KBM-7 (cell line): ENCODE results near the gene CDK16.

Source experiments
- DNase-seq: peaks from one replicate; pipeline ENCODE4 v3.0.0-alpha.2; 2015
- in situ Hi-C: fragments of 300-500 bp; cut with MboI; formaldehyde crosslinking; loops from 2 replicates; pipeline ENCODE4 v1.14.3; 2020; ENCODE audit warnings: low sequenced_read_pairs, low pct_unique_long_range_greater_than_20kb, mixed read lengths

The CDK16 gene

GRCh38 chrX:47182106-47182700, 36.3 kb upstream of the CDK16 start:
- in situ Hi-C loops, result no loop called here
- DNase-seq, result no peak

DNA sequence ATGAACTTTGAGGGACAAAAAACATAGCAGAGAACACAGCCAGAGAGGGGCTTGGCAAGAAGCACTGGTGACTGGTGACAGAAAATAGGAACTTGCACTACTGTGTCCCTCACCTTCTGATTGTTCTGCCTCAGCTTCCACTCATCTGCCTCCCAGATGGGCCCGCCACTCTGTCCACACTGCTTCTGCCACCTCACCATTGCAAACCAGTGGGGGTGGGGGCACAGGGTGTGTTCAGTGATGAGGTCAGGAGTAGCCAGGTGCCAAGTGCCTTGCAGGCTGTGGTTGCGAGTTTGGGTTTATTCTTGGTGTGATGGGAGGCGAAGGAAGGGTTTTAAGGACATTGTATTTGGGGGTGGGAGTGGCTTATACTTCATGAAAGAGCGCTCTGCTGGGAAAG, 34.0 kb upstream of the CDK16 start:
- in situ Hi-C loops, result no loop called here
- no peak for DNase-seq

GRCh38 chrX:47185241-47185640, 33.2 kb upstream of the CDK16 start:
- in situ Hi-C loops, result no loop called here
- no peak for DNase-seq

DNA sequence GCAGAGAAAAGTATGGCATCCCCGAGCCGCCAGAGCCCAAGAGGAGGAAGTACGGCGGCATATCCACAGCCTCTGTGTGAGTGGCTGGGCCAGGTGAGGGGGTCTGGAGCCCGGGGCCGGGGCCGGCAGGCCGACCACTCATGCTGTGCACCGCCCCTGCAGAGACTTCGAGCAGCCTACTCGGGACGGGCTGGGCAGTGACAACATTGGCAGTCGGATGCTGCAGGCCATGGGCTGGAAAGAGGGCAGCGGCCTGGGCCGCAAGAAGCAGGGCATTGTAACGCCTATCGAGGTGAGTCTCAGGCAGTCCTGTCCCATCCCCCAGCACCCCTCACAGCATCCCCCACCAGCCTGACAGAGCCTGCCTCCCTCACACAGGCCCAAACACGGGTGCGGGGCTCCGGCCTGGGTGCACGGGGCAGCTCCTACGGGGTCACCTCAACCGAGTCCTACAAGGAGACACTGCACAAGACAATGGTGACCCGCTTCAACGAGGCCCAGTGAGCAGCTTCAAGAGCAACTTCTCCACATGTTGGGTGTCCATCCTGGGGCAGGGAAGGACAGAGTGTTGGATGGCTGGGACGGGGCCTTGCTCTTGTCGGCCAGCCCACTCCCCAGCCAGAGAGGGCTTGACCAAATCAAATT, 32.3 kb upstream of the CDK16 start:
- in situ Hi-C loops, result no loop called here
- no peak for DNase-seq

DNA sequence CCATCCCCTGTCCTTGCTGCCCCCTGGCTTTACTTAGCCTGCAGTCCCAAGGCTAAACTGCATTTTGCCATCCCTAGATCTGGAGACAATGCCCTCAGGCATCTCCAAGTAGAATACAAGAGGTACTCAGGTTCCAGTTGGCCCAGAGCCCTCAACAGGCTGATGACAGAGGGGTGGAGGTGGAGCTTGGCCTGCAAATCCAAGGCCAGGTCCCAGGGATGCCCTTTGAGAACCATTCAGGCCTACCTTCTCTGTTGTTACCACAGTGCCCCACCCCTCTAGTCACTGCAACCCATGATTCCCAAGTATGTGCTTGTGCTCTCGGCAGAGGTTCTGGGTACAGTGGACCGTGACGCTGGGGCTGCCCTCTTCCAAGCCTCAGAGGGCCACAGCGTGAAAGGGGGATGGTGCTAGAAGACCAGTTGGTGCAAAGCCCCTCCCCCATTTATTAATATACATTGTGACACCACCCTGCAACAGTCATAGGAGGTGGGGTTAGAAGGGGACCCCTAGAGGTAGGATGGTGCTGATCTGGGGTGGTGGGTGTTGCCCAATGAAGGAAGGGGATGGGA, 31.3 kb upstream of the CDK16 start:
- in situ Hi-C loops, result no loop called here
- no peak for DNase-seq

- in situ Hi-C loops, result no loop called here
- DNase-seq, result no peak
Observed at GRCh38 chrX:47189906-47190305, 28.6 kb upstream of the CDK16 start.

DNA sequence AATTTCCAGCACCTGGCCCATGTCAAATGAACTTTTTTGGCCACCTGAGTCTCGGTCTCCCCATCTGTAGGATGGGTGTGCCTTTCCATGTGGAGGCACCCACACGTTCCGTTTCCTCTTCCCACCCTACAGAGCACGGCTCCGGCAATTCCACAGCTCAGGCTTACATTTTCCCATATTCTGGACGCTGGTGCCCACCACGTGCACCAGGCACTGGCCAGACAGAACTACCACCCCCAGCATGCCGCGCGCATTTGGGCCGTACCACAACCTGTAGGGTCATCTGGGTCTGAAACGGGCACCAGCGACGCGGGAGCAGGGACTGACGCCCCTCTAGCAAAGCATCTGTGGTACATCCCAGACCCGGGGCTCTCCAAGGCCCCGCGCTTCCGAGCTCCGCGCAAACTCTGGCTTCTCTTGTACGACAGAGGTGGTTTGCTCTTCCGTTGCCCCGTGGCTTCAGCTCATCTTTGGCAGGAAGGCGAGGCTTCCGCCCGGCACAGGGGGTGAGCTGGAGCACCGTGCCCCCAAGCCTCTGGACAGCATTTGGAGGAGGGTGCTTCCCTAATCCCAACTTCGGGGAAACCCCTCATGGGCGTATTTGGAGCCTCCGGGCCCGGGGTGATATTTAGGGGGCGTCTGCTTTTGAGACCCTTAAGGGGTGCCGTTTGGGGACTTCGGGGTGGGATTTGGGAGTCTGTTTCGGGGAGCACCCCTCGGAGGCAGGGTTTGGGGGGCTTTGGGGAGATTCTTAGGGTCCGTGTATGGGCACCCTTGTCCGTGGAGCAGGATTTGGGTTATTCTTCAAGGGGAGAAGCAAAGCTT, 27.8 kb upstream of the CDK16 start:
- in situ Hi-C loops, result no loop called here
- DNase-seq, result peak; percentile 97

- DNase-seq, result peak; percentile 56
- in situ Hi-C loops, result no loop called here
Observed at GRCh38 chrX:47191331-47191730, 27.1 kb upstream of the CDK16 start.

GRCh38 chrX:47191806-47192401, 26.6 kb upstream of the CDK16 start:
- peak; percentile 41 for DNase-seq
- in situ Hi-C loops, result no loop called here

- peak; percentile 99 for DNase-seq
- in situ Hi-C loops, result no loop called here
Observed at GRCh38 chrX:47193475-47194193, 24.8 kb upstream of the CDK16 start, which contains the start of gene UBA1. Gene UBA1, plus strand, starts transcription at chrX:47193829. Its CDS starts 4,974 bp downstream, at chrX:47198803.

GRCh38 chrX:47194194-47194787, 24.2 kb upstream of the CDK16 start:
- peak; percentile 21 for DNase-seq
- in situ Hi-C loops, result no loop called here

DNA sequence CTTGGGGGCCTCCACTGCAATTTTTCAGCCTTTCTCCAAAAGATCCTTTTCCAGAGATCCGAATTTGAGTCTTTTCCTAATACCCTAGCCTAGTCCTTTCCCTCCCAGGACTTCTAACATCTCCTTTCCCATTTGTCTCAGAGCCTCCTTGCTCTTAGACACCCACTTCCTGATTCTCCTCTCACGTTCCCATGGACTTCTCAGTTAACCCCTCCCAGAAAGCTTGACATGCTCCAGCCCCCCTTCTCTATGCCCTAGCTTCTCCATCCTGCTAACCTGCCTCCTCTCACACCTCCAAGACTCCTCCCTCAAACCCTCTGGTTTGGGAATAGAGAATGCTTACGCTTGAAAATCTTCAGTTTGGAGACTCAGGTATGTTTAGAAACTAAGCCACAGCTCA, 22.4 kb upstream of the CDK16 start:
- peak; percentile 19 for DNase-seq
- in situ Hi-C loops, result no loop called here

DNA sequence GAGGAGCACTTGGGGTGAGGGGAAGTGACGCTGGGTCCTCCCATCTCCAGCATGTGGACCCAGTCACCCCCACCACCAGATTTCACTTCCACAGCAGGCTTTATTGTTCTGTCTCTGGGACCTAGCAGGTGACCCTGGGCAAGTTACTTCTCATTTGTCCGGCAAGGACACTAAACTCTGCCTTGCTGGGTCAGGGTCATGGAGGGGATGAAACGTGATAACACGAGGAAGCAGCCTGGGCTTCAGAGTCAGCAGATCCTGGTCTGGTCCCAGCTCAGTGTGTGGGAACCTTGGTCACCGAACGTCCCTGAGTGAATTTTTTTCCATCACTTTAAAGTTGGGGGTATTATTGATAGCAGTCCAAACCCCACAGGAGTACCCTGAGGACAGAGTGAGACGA, 21.0 kb upstream of the CDK16 start:
- in situ Hi-C loops, result no loop called here
- no peak for DNase-seq

DNA sequence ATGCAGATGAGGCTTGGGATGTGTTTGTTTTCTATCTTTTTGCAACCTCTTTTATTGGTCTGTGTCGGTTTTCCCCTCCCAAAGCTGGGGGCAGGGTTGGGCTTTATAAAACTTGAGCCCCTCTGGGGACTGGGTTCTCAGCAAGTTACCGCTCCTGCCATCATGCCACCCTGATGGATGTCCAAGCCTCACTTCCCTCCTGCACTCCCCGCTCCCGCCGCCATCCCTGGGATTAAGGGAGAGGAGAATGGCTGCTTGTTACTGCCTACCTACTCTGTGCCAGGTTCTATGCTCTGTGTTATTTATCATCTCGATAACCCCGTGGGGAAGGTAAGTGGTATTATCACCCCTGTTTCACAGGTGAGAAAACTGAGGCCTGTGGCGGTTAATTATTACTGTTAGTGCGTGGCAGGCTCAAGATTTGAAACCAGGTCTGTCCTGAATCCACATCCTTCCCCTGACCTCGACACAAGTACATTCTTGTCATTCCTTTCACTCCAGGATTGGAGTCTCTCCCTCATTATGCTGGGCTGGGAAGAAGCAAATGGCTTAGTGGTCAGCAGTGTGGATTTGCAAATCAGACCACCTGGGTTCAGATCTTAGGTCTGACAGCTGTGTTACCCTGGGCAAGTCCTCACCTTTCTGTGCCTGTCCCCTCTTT, 20.3 kb upstream of the CDK16 start:
- in situ Hi-C loops, result no loop called here
- no peak for DNase-seq

DNA sequence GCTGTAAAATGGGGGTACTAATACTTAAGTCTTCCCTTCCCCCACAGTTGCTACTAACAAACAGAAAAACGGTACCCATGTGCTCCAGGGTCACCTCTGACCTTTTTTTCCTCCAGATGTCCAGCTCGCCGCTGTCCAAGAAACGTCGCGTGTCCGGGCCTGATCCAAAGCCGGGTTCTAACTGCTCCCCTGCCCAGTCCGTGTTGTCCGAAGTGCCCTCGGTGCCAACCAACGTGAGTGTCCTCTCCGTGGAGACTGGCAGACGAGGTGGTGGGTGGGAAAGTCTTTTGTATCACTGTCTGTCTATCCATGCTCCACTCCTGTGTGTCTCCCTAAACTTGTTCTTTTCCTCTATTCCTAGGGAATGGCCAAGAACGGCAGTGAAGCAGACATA, 19.8 kb upstream of the CDK16 start:
- DNase-seq, result no peak
- in situ Hi-C loops, result no loop called here

GRCh38 chrX:47199286-47199685, 19.2 kb upstream of the CDK16 start:
- in situ Hi-C loops, result no loop called here
- DNase-seq, result no peak

- no peak for DNase-seq
- in situ Hi-C loops, result no loop called here
Observed at GRCh38 chrX:47200385-47201150, 17.9 kb upstream of the CDK16 start.
